Hepatocyte (in vitro differentiated cells): Measurements from ENCODE around the gene SIGLEC10.
"Not testable (repeated sequence)": the region's sequence is repeated elsewhere in the genome, so short reads cannot be mapped to it uniquely, and the experiment has no call there.

ENCODE experiments used
- EZH2phosphoT487 ChIP-seq: fragments of 200-600 bp; sonication (generic); IDR thresholded peaks from one replicate; pipeline ENCODE4 v1.6.1; 2018; ENCODE audit warnings: antibody characterized with exemption, mild to moderate bottlenecking, low read depth, moderate library complexity; ENCODE audit not compliant: unreplicated experiment, severe bottlenecking
- TF ChIP-seq, protein P1 (sequence below): fragments of 200-600 bp; sonication (generic); IDR thresholded peaks from 2 replicates; pipeline ENCODE4 v1.5.1; 2016; ENCODE audit warnings: antibody characterized with exemption, mild to moderate bottlenecking; ENCODE audit not compliant: poor library complexity

DNA sequence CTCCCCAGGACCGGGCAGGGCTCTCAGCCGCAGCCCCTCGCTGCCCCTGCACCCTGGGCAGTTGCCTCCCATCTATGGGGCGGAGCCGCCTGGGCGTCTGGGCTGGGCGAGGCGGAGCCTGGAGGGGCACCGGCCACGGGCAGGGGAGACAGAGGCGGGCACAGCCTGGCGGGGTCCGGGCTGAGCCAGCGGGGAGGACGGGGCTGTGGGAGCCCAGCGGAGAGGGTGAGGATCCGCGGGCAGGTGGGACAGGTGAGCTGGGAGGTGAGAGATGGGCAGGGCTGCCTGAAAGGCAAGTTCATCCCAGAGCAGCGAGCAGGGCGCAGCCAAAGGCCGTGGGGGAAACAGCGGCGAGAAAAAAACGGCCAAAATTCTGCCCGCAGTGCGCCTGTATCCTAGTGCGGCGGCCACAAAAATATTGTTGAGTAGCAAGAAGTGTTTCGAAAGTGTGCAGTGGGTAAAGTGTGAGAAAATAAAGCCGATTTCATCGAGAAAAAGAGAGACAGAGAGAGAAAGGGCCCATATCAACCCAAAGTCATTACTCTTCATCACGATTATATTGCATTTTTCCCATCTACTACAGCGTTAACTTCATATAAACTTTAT, 46.6 kb upstream of the SIGLEC10 start:
- TF ChIP-seq, protein P1, sequence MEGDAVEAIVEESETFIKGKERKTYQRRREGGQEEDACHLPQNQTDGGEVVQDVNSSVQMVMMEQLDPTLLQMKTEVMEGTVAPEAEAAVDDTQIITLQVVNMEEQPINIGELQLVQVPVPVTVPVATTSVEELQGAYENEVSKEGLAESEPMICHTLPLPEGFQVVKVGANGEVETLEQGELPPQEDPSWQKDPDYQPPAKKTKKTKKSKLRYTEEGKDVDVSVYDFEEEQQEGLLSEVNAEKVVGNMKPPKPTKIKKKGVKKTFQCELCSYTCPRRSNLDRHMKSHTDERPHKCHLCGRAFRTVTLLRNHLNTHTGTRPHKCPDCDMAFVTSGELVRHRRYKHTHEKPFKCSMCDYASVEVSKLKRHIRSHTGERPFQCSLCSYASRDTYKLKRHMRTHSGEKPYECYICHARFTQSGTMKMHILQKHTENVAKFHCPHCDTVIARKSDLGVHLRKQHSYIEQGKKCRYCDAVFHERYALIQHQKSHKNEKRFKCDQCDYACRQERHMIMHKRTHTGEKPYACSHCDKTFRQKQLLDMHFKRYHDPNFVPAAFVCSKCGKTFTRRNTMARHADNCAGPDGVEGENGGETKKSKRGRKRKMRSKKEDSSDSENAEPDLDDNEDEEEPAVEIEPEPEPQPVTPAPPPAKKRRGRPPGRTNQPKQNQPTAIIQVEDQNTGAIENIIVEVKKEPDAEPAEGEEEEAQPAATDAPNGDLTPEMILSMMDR = not testable (repeated sequence)
- not testable (repeated sequence) for TF ChIP-seq EZH2phosphoT487
